ENCODE data around the gene CNTN5.

- TF ChIP-seq EZH2 (IDR thresholded peaks at IDR 0.05; ENCODE audit: borderline replicate concordance, insufficient read depth, low read depth, low read length, poor library complexity, severe bottlenecking), result no peak
- TF ChIP-seq, protein P1, sequence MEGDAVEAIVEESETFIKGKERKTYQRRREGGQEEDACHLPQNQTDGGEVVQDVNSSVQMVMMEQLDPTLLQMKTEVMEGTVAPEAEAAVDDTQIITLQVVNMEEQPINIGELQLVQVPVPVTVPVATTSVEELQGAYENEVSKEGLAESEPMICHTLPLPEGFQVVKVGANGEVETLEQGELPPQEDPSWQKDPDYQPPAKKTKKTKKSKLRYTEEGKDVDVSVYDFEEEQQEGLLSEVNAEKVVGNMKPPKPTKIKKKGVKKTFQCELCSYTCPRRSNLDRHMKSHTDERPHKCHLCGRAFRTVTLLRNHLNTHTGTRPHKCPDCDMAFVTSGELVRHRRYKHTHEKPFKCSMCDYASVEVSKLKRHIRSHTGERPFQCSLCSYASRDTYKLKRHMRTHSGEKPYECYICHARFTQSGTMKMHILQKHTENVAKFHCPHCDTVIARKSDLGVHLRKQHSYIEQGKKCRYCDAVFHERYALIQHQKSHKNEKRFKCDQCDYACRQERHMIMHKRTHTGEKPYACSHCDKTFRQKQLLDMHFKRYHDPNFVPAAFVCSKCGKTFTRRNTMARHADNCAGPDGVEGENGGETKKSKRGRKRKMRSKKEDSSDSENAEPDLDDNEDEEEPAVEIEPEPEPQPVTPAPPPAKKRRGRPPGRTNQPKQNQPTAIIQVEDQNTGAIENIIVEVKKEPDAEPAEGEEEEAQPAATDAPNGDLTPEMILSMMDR (IDR thresholded peaks at IDR 0.05), result no peak
These were observed 990.9 kb downstream of the CNTN5 start for GRCh38 chr11:100011697-100012096.

All from B cell (primary cell).